Neural cell (in vitro differentiated cells): ENCODE data around the gene ZNF786. TPM values are rescaled to one million over a fixed set of nuclear protein-coding genes. Genes with fewer than 3 reads are reported as not detected.

ENCODE experiments used
- H2AFZ ChIP-seq: fragments of 200-600, 300-800 bp; sonication (generic), shearing (Covaris generic); 2 replicates; pipeline ENCODE4 v1.6.0; 2014; ENCODE audit warnings: low read depth, mild to moderate bottlenecking, antibody characterized with exemption, low read length, moderate library complexity
- H3F3A ChIP-seq: fragments of 200-600 bp; shearing (Covaris generic); 2 replicates; pipeline ENCODE4 v1.6.1; 2016; ENCODE audit warnings: mild to moderate bottlenecking, moderate library complexity, mixed read lengths, antibody characterized with exemption, low read length; ENCODE audit not compliant: insufficient read depth, poor library complexity, severe bottlenecking
- H3K27ac ChIP-seq: fragments of 200-600, 300-800 bp; sonication (generic), shearing (Covaris generic); 2 replicates; pipeline ENCODE4 v1.5.1; 2014; ENCODE audit warnings: mild to moderate bottlenecking, low read length, moderate library complexity
- H3K27me3 ChIP-seq: fragments of 300-800, 200-600 bp; sonication (generic), shearing (Covaris generic); 2 replicates; pipeline ENCODE4 v1.6.0; 2014; ENCODE audit warnings: mild to moderate bottlenecking, low read depth, low read length, moderate library complexity; ENCODE audit not compliant: insufficient read depth
- H3K36me3 ChIP-seq: fragments of 300-800, 200-600 bp; sonication (generic), shearing (Covaris generic); 2 replicates; pipeline ENCODE4 v1.5.1; 2014; ENCODE audit warnings: mild to moderate bottlenecking, antibody characterized with exemption, low read length, moderate library complexity; ENCODE audit not compliant: insufficient read depth
- H3K4me2 ChIP-seq: fragments of 300-800, 200-600 bp; sonication (generic), shearing (Covaris generic); 2 replicates; pipeline ENCODE4 v1.6.0; 2014; ENCODE audit warnings: mild to moderate bottlenecking, low read length
- H3K4me3 ChIP-seq: fragments of 300-800, 200-600 bp; sonication (generic), shearing (Covaris generic); 2 replicates; pipeline ENCODE4 v1.5.1; 2014; ENCODE audit warnings: mild to moderate bottlenecking, low read length, moderate library complexity
- H3K79me2 ChIP-seq: fragments of 200-600 bp; shearing (Covaris generic); replicated peaks from 2 replicates; pipeline ENCODE4 v1.6.0; 2014; ENCODE audit warnings: mild to moderate bottlenecking, low read length, moderate library complexity; ENCODE audit not compliant: insufficient read depth
- H3K9ac ChIP-seq: fragments of 300-800, 200-600 bp; sonication (generic), shearing (Covaris generic); 2 replicates; pipeline ENCODE4 v1.6.1; 2016; ENCODE audit warnings: mild to moderate bottlenecking, low read length, mixed read lengths
- H3K9me2 ChIP-seq: fragments of 200-600 bp; shearing (Covaris generic); 2 replicates; pipeline ENCODE4 v1.6.1; 2016; ENCODE audit warnings: mild to moderate bottlenecking, low read length, mixed read lengths; ENCODE audit not compliant: insufficient read depth
- H3K9me3 ChIP-seq: fragments of 200-600, 300-800 bp; sonication (generic), shearing (Covaris generic); 2 replicates; pipeline ENCODE4 v1.6.1; 2016; ENCODE audit warnings: mild to moderate bottlenecking, mixed run types, low read length, moderate library complexity, mixed read lengths
- H4K20me1 ChIP-seq: fragments of 200-600 bp; shearing (Covaris generic); 2 replicates; pipeline ENCODE4 v1.6.1; 2016; ENCODE audit warnings: mild to moderate bottlenecking, mixed run types; ENCODE audit not compliant: insufficient read depth
- EP300 ChIP-seq: fragments of 450-650 bp; conservative IDR thresholded peaks from 2 replicates; pipeline ENCODE4 v1.6.1; 2014; ENCODE audit warnings: antibody characterized with exemption, mild to moderate bottlenecking, moderate library complexity; ENCODE audit not compliant: poor library complexity, severe bottlenecking
- EZH2 ChIP-seq: fragments of 200-600, 300-800 bp; shearing (Covaris generic), sonication (generic); IDR thresholded peaks from 2 replicates; pipeline ENCODE4 v1.6.1; 2014; ENCODE audit warnings: antibody characterized with exemption, low read length, borderline replicate concordance, mild to moderate bottlenecking; ENCODE audit not compliant: insufficient read depth, poor library complexity, severe bottlenecking
- MXI1 ChIP-seq: fragments of 450-650 bp; conservative IDR thresholded peaks from 2 replicates; pipeline ENCODE4 v1.6.1; 2014; ENCODE audit warnings: antibody characterized with exemption, mild to moderate bottlenecking; ENCODE audit not compliant: poor library complexity, severe bottlenecking
- POLR2AphosphoS5 ChIP-seq: IDR thresholded peaks from 2 replicates; pipeline ENCODE4 v1.6.1; 2012
- RAD21 ChIP-seq: fragments of 450-650 bp; conservative IDR thresholded peaks from 2 replicates; pipeline ENCODE4 v1.6.1; 2014; ENCODE audit warnings: antibody characterized with exemption, mild to moderate bottlenecking, moderate library complexity
- SMC3 ChIP-seq: fragments of 450-650 bp; conservative IDR thresholded peaks from 2 replicates; pipeline ENCODE4 v1.6.1; 2014; ENCODE audit warnings: antibody characterized with exemption, mild to moderate bottlenecking, moderate library complexity; ENCODE audit not compliant: poor library complexity
- TAF1 ChIP-seq: IDR thresholded peaks from 2 replicates; pipeline ENCODE4 v1.6.1; 2012; ENCODE audit warnings: low read depth
- polyA plus RNA-seq: library from polyadenylated mRNA; depleted of rRNA; stranded (reverse); fragments of >200 nt; gene quantifications from 2 replicates; pipeline ENCODE4 v1.2.3, GENCODE V29; 2014
- TF ChIP-seq, protein P1 (sequence below): fragments of 450-650 bp; IDR thresholded peaks from 2 replicates; pipeline ENCODE4 v1.5.1; 2014; ENCODE audit warnings: antibody characterized with exemption, mild to moderate bottlenecking, moderate library complexity; ENCODE audit not compliant: poor library complexity, severe bottlenecking
- TF ChIP-seq, protein P2 (sequence below): IDR thresholded peaks from 2 replicates; pipeline ENCODE4 v1.6.1; 2012; ENCODE audit warnings: borderline replicate concordance

ZNF786 gene
- polyA plus RNA-seq, 1 donor from 2014 or later = 7.8 TPM

- Histone ChIP-seq H2AFZ (no peak overlapping the region), H3K36me3 (no peaks in the 10 kb centered on the region), H3K27ac (no peak overlapping the region), H3K27me3 (no peaks in the 10 kb centered on the region), H3K9me2 (no peaks in the 10 kb centered on the region), H3K79me2 (no peaks in the 10 kb centered on the region), H4K20me1 (no peaks in the 10 kb centered on the region), H3K4me2 (no peak overlapping the region), H3K9me3 (no peaks in the 10 kb centered on the region), H3F3A (no peaks in the 10 kb centered on the region), H3K4me3 (no peak overlapping the region), H3K9ac (no peak overlapping the region)
- TF ChIP-seq EP300 (no peak), RAD21 (no peak), TAF1 (no peak), EZH2 (no peak), POLR2AphosphoS5 (no peak), MXI1 (no peak), SMC3 (no peak)
- TF ChIP-seq, protein P1, sequence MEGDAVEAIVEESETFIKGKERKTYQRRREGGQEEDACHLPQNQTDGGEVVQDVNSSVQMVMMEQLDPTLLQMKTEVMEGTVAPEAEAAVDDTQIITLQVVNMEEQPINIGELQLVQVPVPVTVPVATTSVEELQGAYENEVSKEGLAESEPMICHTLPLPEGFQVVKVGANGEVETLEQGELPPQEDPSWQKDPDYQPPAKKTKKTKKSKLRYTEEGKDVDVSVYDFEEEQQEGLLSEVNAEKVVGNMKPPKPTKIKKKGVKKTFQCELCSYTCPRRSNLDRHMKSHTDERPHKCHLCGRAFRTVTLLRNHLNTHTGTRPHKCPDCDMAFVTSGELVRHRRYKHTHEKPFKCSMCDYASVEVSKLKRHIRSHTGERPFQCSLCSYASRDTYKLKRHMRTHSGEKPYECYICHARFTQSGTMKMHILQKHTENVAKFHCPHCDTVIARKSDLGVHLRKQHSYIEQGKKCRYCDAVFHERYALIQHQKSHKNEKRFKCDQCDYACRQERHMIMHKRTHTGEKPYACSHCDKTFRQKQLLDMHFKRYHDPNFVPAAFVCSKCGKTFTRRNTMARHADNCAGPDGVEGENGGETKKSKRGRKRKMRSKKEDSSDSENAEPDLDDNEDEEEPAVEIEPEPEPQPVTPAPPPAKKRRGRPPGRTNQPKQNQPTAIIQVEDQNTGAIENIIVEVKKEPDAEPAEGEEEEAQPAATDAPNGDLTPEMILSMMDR = no peak
- TF ChIP-seq, protein P2, sequence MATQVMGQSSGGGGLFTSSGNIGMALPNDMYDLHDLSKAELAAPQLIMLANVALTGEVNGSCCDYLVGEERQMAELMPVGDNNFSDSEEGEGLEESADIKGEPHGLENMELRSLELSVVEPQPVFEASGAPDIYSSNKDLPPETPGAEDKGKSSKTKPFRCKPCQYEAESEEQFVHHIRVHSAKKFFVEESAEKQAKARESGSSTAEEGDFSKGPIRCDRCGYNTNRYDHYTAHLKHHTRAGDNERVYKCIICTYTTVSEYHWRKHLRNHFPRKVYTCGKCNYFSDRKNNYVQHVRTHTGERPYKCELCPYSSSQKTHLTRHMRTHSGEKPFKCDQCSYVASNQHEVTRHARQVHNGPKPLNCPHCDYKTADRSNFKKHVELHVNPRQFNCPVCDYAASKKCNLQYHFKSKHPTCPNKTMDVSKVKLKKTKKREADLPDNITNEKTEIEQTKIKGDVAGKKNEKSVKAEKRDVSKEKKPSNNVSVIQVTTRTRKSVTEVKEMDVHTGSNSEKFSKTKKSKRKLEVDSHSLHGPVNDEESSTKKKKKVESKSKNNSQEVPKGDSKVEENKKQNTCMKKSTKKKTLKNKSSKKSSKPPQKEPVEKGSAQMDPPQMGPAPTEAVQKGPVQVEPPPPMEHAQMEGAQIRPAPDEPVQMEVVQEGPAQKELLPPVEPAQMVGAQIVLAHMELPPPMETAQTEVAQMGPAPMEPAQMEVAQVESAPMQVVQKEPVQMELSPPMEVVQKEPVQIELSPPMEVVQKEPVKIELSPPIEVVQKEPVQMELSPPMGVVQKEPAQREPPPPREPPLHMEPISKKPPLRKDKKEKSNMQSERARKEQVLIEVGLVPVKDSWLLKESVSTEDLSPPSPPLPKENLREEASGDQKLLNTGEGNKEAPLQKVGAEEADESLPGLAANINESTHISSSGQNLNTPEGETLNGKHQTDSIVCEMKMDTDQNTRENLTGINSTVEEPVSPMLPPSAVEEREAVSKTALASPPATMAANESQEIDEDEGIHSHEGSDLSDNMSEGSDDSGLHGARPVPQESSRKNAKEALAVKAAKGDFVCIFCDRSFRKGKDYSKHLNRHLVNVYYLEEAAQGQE = no peak
Observed at GRCh38 chr7:149053384-149053783, 37.1 kb downstream of the ZNF786 start.

GRCh38 chr7:149050941-149051340 lies 39.6 kb downstream of the ZNF786 start:
- Histone ChIP-seq H3K4me2 (no peak overlapping the region), H4K20me1 (no peaks in the 10 kb centered on the region), H3K9me3 (no peaks in the 10 kb centered on the region), H3K9ac (no peak overlapping the region), H3K27me3 (no peaks in the 10 kb centered on the region), H2AFZ (no peak overlapping the region), H3K9me2 (no peaks in the 10 kb centered on the region), H3K79me2 (no peaks in the 10 kb centered on the region), H3K36me3 (no peaks in the 10 kb centered on the region), H3K27ac (no peak overlapping the region), H3F3A (no peaks in the 10 kb centered on the region), H3K4me3 (no peak overlapping the region)
- TF ChIP-seq RAD21 (no peak), EP300 (no peak), EZH2 (no peak), POLR2AphosphoS5 (no peak), SMC3 (no peak), MXI1 (no peak), TAF1 (no peak)
- TF ChIP-seq, protein P2 = no peak
- TF ChIP-seq, protein P1 = no peak
